ENCODE measurements around the gene ARMH1.

GRCh38 chr1:44678120-44678519 is 3.6 kb downstream of the ARMH1 start:
- no peak for TF ChIP-seq POLR2AphosphoS5 (IDR thresholded peaks at IDR 0.05; ENCODE audit: low read depth, low read length)
- TF ChIP-seq TAF1 (IDR thresholded peaks at IDR 0.05; ENCODE audit: borderline replicate concordance, insufficient read depth, low read length), result no peak
- no peak for TF ChIP-seq REST (IDR thresholded peaks at IDR 0.05; ENCODE audit: insufficient read depth in 1 of 2, low read depth in 2 of 2, low read length in 2 of 2)
- no peak for TF ChIP-seq SIN3A (IDR thresholded peaks at IDR 0.05; ENCODE audit: borderline replicate concordance, insufficient read depth, low read length)
